ENCODE data around the gene KCNAB2.

Gene KCNAB2

GRCh38 chr1:6150006-6150938 lies 104.6 kb downstream of the KCNAB2 start:
- no peak for DNase-seq (ENCODE audit: low read depth)

All from non-pigmented ciliary epithelial cell (primary cell).